ENCODE measurements around the gene PARP15.
"Not testable (repeated sequence)": the region's sequence is repeated elsewhere in the genome, so short reads cannot be mapped to it uniquely, and the experiment has no call there.

The PARP15 gene

GRCh38 chr3:122558605-122559004 is 18.8 kb upstream of the PARP15 start:
- no peak for TF ChIP-seq CTCF (IDR thresholded peaks at IDR 0.05; ENCODE audit: low read depth, low read length, missing control alignments)
- no peak for DNase-seq (ENCODE audit: low read depth)
- no peak overlapping the region for H3K4me3 ChIP-seq (ENCODE audit: low read depth, low read length)

- DNase-seq (ENCODE audit: low read depth): no peak
- TF ChIP-seq CTCF (IDR thresholded peaks at IDR 0.05; ENCODE audit: low read depth, low read length, missing control alignments): no peak
These were observed 17.5 kb upstream of the PARP15 start for GRCh38 chr3:122559906-122560305.

GRCh38 chr3:122560680-122561079 is 16.8 kb upstream of the PARP15 start:
- peak; percentile 64 for TF ChIP-seq CTCF (IDR thresholded peaks at IDR 0.05; ENCODE audit: low read depth, low read length, missing control alignments)
- peak; percentile 55 for DNase-seq (ENCODE audit: low read depth)
- H3K4me3 ChIP-seq (ENCODE audit: low read depth, low read length): no peak overlapping the region

More at GRCh38 chr3:122559906-122560305, 17.5 kb upstream of the PARP15 start:
- H3K4me3 ChIP-seq (ENCODE audit: low read depth, low read length): no peak overlapping the region

GRCh38 chr3:122562923-122563716 is 14.3 kb upstream of the PARP15 start:
- DNase-seq (ENCODE audit: low read depth): no peak
- no peak for TF ChIP-seq CTCF (IDR thresholded peaks at IDR 0.05; ENCODE audit: low read depth, low read length, missing control alignments)
- H3K4me3 ChIP-seq (ENCODE audit: low read depth, low read length): peak overlapping the region; percentile 82

- no peak for TF ChIP-seq CTCF (IDR thresholded peaks at IDR 0.05; ENCODE audit: low read depth, low read length, missing control alignments)
- DNase-seq (ENCODE audit: low read depth): no peak
- H3K4me3 ChIP-seq (ENCODE audit: low read depth, low read length): peak overlapping the region; percentile 82
These were observed 13.8 kb upstream of the PARP15 start for GRCh38 chr3:122563717-122564025.

GRCh38 chr3:122564155-122564912 is 13.1 kb upstream of the PARP15 start, which contains the start of the genes DTX3L and PARP9:
DTX3L (plus strand) TSS chr3:122564338; CDS start chr3:122564427, 89 bp downstream.
PARP9 (minus strand) TSS chr3:122564300; CDS start chr3:122559620, 4,680 bp downstream.
- peak within 1 kb of the TSS; percentile 82 for H3K4me3 ChIP-seq (ENCODE audit: low read depth, low read length)
- TF ChIP-seq CTCF (IDR thresholded peaks at IDR 0.05; ENCODE audit: low read depth, low read length, missing control alignments): no peak
- DNase-seq (ENCODE audit: low read depth): no peak

GRCh38 chr3:122568131-122568530 is 9.3 kb upstream of the PARP15 start:
- DNase-seq (ENCODE audit: low read depth); H3K4me3 ChIP-seq (ENCODE audit: low read depth, low read length): not testable (repeated sequence)
